HUES64 (cell line): Measurements from ENCODE around the gene DOCK10.

ENCODE experiments used
- H3K27ac ChIP-seq: 2 replicates; pipeline ENCODE4 v1.7.0; 2013; ENCODE audit warnings: low read depth, low read length, inconsistent platforms
- H3K27me3 ChIP-seq: 2 replicates; pipeline ENCODE4 v1.6.1; 2013; ENCODE audit warnings: mild to moderate bottlenecking, low read length; ENCODE audit not compliant: insufficient read depth
- H3K36me3 ChIP-seq: 2 replicates; pipeline ENCODE4 v1.6.1; 2013; ENCODE audit warnings: mild to moderate bottlenecking, low read length; ENCODE audit not compliant: insufficient read depth
- H3K4me1 ChIP-seq: 2 replicates; pipeline ENCODE4 v1.6.1; 2013; ENCODE audit warnings: mild to moderate bottlenecking, low read length, moderate library complexity; ENCODE audit not compliant: insufficient read depth
- H3K4me3 ChIP-seq: 2 replicates; pipeline ENCODE4 v1.5.1; 2013; ENCODE audit warnings: mild to moderate bottlenecking, low read length, moderate library complexity
- H3K9ac ChIP-seq: 2 replicates; pipeline ENCODE4 v1.6.1; 2013; ENCODE audit warnings: mild to moderate bottlenecking, low read depth, low read length
- H3K9me3 ChIP-seq: 2 replicates; pipeline ENCODE4 v1.6.1; 2013; ENCODE audit warnings: low read depth, low read length; ENCODE audit not compliant: insufficient read depth
- WGBS: fragments of 150-250, 120-280 bp; methylation state at CpG from one replicate; pipeline ENCODE4 v1.1.7; 2013; ENCODE audit warnings: missing lambda C conversion rate; 5-methylcytosine and 5-hydroxymethylcytosine counted together

The DOCK10 gene

GRCh38 chr2:224724331-224724730 lies 317.9 kb downstream of the DOCK10 start:
- WGBS = 96% methylated on average over 2 of the region's 2 CpGs
- H3K36me3 ChIP-seq = no peaks in the 10 kb centered on the region
- no peak overlapping the region for H3K9ac ChIP-seq
- no peak overlapping the region for H3K27ac ChIP-seq
- no peak overlapping the region for H3K4me3 ChIP-seq
- no peaks in the 10 kb centered on the region for H3K27me3 ChIP-seq
- H3K4me1 ChIP-seq = no peaks in the 10 kb centered on the region
- H3K9me3 ChIP-seq = no peaks in the 10 kb centered on the region

GRCh38 chr2:224723586-224724217 lies 318.6 kb downstream of the DOCK10 start:
- Histone ChIP-seq H3K9me3 (no peaks in the 10 kb centered on the region), H3K9ac (no peak overlapping the region)
- WGBS = 92% methylated on average over 2 of the region's 2 CpGs

GRCh38 chr2:224722770-224723169 lies 319.5 kb downstream of the DOCK10 start:
- no peaks in the 10 kb centered on the region for H3K4me1 ChIP-seq
- no peaks in the 10 kb centered on the region for H3K9me3 ChIP-seq
- WGBS = 97% methylated on average over 4 of the region's 4 CpGs
- no peak overlapping the region for H3K4me3 ChIP-seq
- no peaks in the 10 kb centered on the region for H3K27me3 ChIP-seq
- no peak overlapping the region for H3K9ac ChIP-seq
- H3K36me3 ChIP-seq = no peaks in the 10 kb centered on the region
- no peak overlapping the region for H3K27ac ChIP-seq

More at GRCh38 chr2:224723586-224724217, 318.6 kb downstream of the DOCK10 start:
- Histone ChIP-seq H3K27ac (no peak overlapping the region), H3K4me3 (no peak overlapping the region), H3K4me1 (no peaks in the 10 kb centered on the region), H3K36me3 (no peaks in the 10 kb centered on the region), H3K27me3 (no peaks in the 10 kb centered on the region)

- H3K4me3 ChIP-seq = no peak overlapping the region
- WGBS = 87% methylated on average over 3 of the region's 3 CpGs
- no peak overlapping the region for H3K27ac ChIP-seq
- H3K4me1 ChIP-seq = no peaks in the 10 kb centered on the region
- H3K36me3 ChIP-seq = no peaks in the 10 kb centered on the region
- H3K9ac ChIP-seq = no peak overlapping the region
- H3K9me3 ChIP-seq = no peaks in the 10 kb centered on the region
- H3K27me3 ChIP-seq = no peaks in the 10 kb centered on the region
These were observed 320.0 kb downstream of the DOCK10 start for GRCh38 chr2:224722250-224722649.

- H3K27me3 ChIP-seq = no peaks in the 10 kb centered on the region
- H3K36me3 ChIP-seq = no peaks in the 10 kb centered on the region
- no peak overlapping the region for H3K9ac ChIP-seq
- H3K4me1 ChIP-seq = no peaks in the 10 kb centered on the region
- H3K27ac ChIP-seq = no peak overlapping the region
- H3K9me3 ChIP-seq = no peaks in the 10 kb centered on the region
- WGBS = 100% methylated on average over 1 of the region's 2 CpGs
- H3K4me3 ChIP-seq = no peak overlapping the region
These were observed 325.3 kb downstream of the DOCK10 start for GRCh38 chr2:224716921-224717320.

GRCh38 chr2:224716201-224716600 lies 326.1 kb downstream of the DOCK10 start, which contains the start of gene CCDC195:
CCDC195 (minus strand) TSS chr2:224716365; CDS start chr2:224716365, 0 bp downstream.
- Histone ChIP-seq H3K27ac (no peak within 1 kb of the TSS), H3K9ac (no peak within 1 kb of the TSS), H3K9me3 (no peaks in the 10 kb centered on the region), H3K4me3 (no peak within 1 kb of the TSS), H3K4me1 (no peaks in the 10 kb centered on the region), H3K27me3 (no peaks in the 10 kb centered on the region), H3K36me3 (no peaks in the 10 kb centered on the region)
- WGBS = 95% methylated on average over 5 of the region's 5 CpGs
